Lung (tissue), 12 donors: Measurements from ENCODE around the gene SCN4A. TPM values are rescaled to one million over a fixed set of nuclear protein-coding genes. Genes with fewer than 3 reads are reported as not detected.
"Not testable (repeated sequence)": the region's sequence is repeated elsewhere in the genome, so short reads cannot be mapped to it uniquely, and the experiment has no call there.

Experiments used
- ATAC-seq: fragments of 200-7000 bp; cut with Tn5 transposase; one replicate; pipeline ENCODE4 v1.9.1; 2020; ENCODE audit warnings: moderate number of reproducible peaks; ENCODE audit not compliant: insufficient read depth, low FRiP score
- DNase-seq, 3 donors: peaks; one replicate each; pipeline ENCODE4 v3.0.0-alpha.2; 2013 to 2017
- H3K27ac ChIP-seq, 2 donors: one replicate each; pipeline ENCODE4 v1.5.1; 2013; ENCODE audit warnings: mild to moderate bottlenecking in 2 of 2, moderate library complexity in 2 of 2, control low read depth in 1 of 2, inconsistent platforms in 1 of 2, low read depth in 1 of 2, low read length in 1 of 2
- H3K27me3 ChIP-seq, 3 donors: one replicate each; pipeline ENCODE4 v1.5.1; 2013; ENCODE audit warnings: low read length in 2 of 3; ENCODE audit not compliant: control insufficient read depth in 3 of 3, insufficient read depth in 3 of 3
- H3K36me3 ChIP-seq, 4 donors: one replicate each; pipeline ENCODE4 v1.5.1; 2013; ENCODE audit warnings: low read length in 4 of 4, mild to moderate bottlenecking in 1 of 4, moderate library complexity in 1 of 4; ENCODE audit not compliant: control insufficient read depth in 4 of 4, insufficient read depth in 4 of 4
- H3K4me1 ChIP-seq, 5 donors: one replicate each; pipeline ENCODE4 v1.5.1; 2013; ENCODE audit warnings: low read length in 5 of 5, mild to moderate bottlenecking in 2 of 5, moderate library complexity in 1 of 5; ENCODE audit not compliant: control insufficient read depth in 5 of 5, insufficient read depth in 5 of 5
- H3K4me3 ChIP-seq: one replicate; pipeline ENCODE4 v1.5.1; 2013; ENCODE audit warnings: mild to moderate bottlenecking, control low read depth, moderate library complexity
- H3K9ac ChIP-seq, 2 donors: one replicate each; pipeline ENCODE4 v1.5.1; 2013; ENCODE audit warnings: low read length in 2 of 2, control low read depth in 1 of 2; ENCODE audit not compliant: insufficient read depth in 1 of 2
- H3K9me3 ChIP-seq, 4 donors: one replicate each; pipeline ENCODE4 v1.5.1; 2013; ENCODE audit warnings: low read length in 3 of 4, mild to moderate bottlenecking in 1 of 4, moderate library complexity in 1 of 4; ENCODE audit not compliant: control insufficient read depth in 4 of 4, insufficient read depth in 3 of 4
- WGBS, 2 donors: extraction: QIAGEN DNeasy Blood & Tissue Kit; methylation state at CpG; one replicate each; pipeline ENCODE4 v1.1.7; 2013; 5-methylcytosine and 5-hydroxymethylcytosine counted together
- polyA plus RNA-seq, 2 donors: library from polyadenylated mRNA; stranded (reverse); fragments of 200-250 nt; gene quantifications; one replicate each; pipeline ENCODE4 v1.2.1, GENCODE V29; 2013
- total RNA-seq, 2 donors: library from RNA; depleted of rRNA in 1 of 2; stranded (reverse); fragments of >200 nt in 1 of 2; gene quantifications; one replicate each; pipeline ENCODE4 v1.2.1, GENCODE V29; 2014 to 2021
- TF ChIP-seq, protein P1 (sequence below): IDR thresholded peaks from 2 replicates; pipeline ENCODE4 v1.5.1; 2012; ENCODE audit warnings: mild to moderate bottlenecking; ENCODE audit errors: control extremely low read depth, extremely low read depth
- donor health status: control.
- donor health status: control.
- donor health status: Bipolar disorder and iron deficiency.
- donor health status: healthy.
- donor health status: DM: yes; HTN: yes; CAD: no.

SCN4A gene
- total and polyA plus RNA-seq, 4 donors, result 0.11 to 0.49 (median 0.22) TPM

DNA sequence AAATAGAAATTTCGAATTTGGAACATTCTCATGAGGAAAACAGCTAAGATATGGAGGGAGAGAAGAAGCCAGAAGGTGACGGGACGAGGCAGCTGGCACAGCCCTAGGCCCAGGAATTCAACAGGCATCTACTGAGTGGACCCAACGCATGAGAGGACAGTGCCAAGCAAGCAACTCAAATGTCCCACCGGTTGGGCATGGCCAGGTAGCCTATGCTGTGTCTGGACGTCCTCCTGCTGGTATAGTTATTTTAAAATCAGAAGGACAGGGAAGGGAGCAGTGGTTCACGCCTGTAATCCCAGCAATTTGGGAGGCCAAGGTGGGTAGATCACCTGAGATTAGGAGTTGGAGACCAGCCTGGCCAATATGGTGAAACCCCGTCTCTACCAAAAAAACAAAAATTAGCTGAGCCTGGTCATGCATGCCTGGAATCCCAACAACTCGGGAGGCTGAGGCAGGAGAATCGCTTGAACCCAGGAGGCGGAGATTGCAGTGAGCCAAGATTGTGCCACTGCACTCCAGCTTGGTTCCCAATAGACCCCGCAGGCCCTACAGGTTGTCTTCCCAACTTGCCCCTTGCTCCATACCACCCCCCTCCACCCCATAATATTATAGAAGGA lies 56.0 kb downstream of the SCN4A start:
- DNase-seq (no peak), ATAC-seq (no peak)
- Histone ChIP-seq H3K36me3 (peaks cover 0 to 3% (median 0%) of the 10 kb centered on the region in 4 donors), H3K27me3 (no peaks in the 10 kb centered on the region), H3K27ac (no peak overlapping the region), H3K9me3 (no peaks in the 10 kb centered on the region), H3K4me1 (no peaks in the 10 kb centered on the region), H3K9ac (peak overlapping the region in 1 of 2 donors; percentile 49), H3K4me3 (no peak overlapping the region)
- 85 to 94% methylated on average over 12 of the region's 12 CpGs for WGBS, 2 donors
- TF ChIP-seq, protein P1, sequence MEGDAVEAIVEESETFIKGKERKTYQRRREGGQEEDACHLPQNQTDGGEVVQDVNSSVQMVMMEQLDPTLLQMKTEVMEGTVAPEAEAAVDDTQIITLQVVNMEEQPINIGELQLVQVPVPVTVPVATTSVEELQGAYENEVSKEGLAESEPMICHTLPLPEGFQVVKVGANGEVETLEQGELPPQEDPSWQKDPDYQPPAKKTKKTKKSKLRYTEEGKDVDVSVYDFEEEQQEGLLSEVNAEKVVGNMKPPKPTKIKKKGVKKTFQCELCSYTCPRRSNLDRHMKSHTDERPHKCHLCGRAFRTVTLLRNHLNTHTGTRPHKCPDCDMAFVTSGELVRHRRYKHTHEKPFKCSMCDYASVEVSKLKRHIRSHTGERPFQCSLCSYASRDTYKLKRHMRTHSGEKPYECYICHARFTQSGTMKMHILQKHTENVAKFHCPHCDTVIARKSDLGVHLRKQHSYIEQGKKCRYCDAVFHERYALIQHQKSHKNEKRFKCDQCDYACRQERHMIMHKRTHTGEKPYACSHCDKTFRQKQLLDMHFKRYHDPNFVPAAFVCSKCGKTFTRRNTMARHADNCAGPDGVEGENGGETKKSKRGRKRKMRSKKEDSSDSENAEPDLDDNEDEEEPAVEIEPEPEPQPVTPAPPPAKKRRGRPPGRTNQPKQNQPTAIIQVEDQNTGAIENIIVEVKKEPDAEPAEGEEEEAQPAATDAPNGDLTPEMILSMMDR, result no peak

DNA sequence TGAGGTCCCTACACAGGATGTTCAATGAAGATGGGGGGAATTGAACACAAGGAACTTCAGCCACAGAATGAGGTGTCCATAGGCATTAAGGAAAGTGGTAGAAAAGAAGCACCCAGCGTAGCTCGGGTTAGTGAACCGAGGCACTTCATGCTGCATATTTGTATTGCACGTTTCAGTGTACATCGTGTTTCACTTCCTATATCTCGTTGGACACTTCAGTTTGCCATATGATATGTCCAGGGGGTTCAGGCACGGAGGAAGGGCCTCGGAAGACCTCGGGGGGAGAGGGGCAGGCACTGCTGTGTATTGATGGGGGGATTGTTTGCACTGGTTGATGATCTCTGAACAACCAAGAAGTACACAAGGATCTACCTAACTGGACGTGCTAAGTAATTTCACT lies 57.0 kb downstream of the SCN4A start:
- ATAC-seq, H3K9ac ChIP-seq, H3K4me3 ChIP-seq, H3K27ac ChIP-seq, H3K9me3 ChIP-seq, DNase-seq, H3K36me3 ChIP-seq, H3K4me1 ChIP-seq, H3K27me3 ChIP-seq: not testable (repeated sequence)
- WGBS, 2 donors, result 72% methylated on average over 10 of the region's 10 CpGs

DNA sequence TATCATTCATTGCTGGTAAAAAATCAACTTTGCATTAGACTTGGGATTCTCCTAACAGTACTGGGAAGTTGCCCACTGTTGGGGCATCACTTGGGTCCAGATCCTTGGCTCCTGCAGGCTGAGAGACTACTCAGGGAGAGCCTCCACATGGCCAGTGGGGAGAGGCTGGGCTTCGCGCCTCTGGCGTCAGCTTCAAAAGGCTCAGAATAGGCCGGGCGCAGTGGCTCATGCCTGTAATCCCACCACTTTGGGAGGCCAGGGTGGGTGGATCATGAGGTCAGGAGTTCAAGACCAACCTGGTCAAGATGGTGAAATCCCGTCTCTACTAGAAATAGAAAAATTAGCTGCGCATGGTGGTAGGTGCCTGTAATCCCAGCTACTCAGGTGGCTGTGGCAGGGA lies 58.2 kb downstream of the SCN4A start:
- Histone ChIP-seq H3K4me1 (no peaks in the 10 kb centered on the region), H3K36me3 (peaks cover 0 to 3% (median 0%) of the 10 kb centered on the region in 4 donors), H3K27ac (no peak overlapping the region), H3K9me3 (no peaks in the 10 kb centered on the region), H3K9ac (no peak overlapping the region), H3K4me3 (no peak overlapping the region), H3K27me3 (peaks cover 0 to 4% (median 3%) of the 10 kb centered on the region in 3 donors)
- ATAC-seq, result no peak
- WGBS, 2 donors, result 95 to 97% methylated on average over 7 of the region's 7 CpGs
- DNase-seq, result no peak
- TF ChIP-seq, protein P1, result no peak

DNA sequence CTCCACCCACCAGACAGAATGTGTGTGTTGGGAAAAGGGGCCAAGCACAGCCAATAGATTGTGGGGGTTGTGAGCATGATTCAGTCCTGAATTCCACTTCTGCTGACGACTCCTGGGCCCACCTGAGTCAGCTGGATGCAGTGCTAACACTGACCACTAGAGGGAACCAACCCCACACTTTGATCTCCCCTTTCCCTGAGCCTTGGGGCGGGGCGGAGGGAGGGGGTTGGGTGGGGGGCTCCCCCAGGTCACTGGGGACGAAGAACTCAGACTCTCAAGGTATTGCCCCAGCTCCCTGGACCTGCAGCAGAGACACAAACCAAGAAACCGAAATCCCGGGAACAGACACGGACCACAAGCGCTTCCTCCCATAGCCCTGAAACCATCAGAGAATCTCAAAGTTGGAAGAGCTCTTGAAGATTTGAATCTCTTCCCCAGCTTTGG lies 61.0 kb downstream of the SCN4A start:
- peaks cover 0 to 2% (median 0%) of the 10 kb centered on the region in 4 donors for H3K36me3 ChIP-seq
- 36 to 62% methylated on average over 6 to 8 of the region's 8 CpGs for WGBS, 2 donors
- no peak overlapping the region for H3K9ac ChIP-seq
- H3K4me3 ChIP-seq, result no peak overlapping the region
- H3K9me3 ChIP-seq, result no peaks in the 10 kb centered on the region
- ATAC-seq (no peak), DNase-seq (peak in 2 of 3 donors; percentile 19 to 42)
- H3K27ac ChIP-seq, result no peak overlapping the region
- TF ChIP-seq, protein P1, result peak; percentile 29
- H3K27me3 ChIP-seq, result peaks cover 0 to 4% (median 3%) of the 10 kb centered on the region in 3 donors
- H3K4me1 ChIP-seq, result no peaks in the 10 kb centered on the region
